ENCODE data around the gene GOLM1. TPM values are rescaled to one million over a fixed set of nuclear protein-coding genes. Genes with fewer than 3 reads are reported as not detected.
A peak's percentile ranks its signal among the peaks of the same experiment; 100 is the strongest.

The GOLM1 gene
- total and polyA plus RNA-seq, 2 of the 13 experiments (the other 11 are each of a cell fraction or from before 2014, with no cell fraction given): 0.20 to 0.30 TPM

GRCh38 chr9:86069206-86069869 lies 30.0 kb downstream of the GOLM1 start:
- FAIRE-seq: no peak
- ATAC-seq: no peak
- DNase-seq (ENCODE audit: low spot score): no peak
- H3K9me3 ChIP-seq (ENCODE audit: low read length): no peaks in the 10 kb centered on the region
- BruUV-seq (replicated peaks): no TSS peak
- in situ Hi-C loops (cut with HindIII; ENCODE audit: extremely low pct_ligation_motif_present, low pct_unique_long_range_greater_than_20kb) (no loop called here), intact Hi-C loops (cut with micrococcal nuclease; ENCODE audit: unreplicated experiment) (no loop called here)
- no peak overlapping the region for H3K27ac ChIP-seq (ENCODE audit: extremely low read length, insufficient read depth, low read length)
- no peaks in the 10 kb centered on the region for H3K79me2 ChIP-seq (ENCODE audit: insufficient read depth, low read length)
- H3K27me3 ChIP-seq (ENCODE audit: control insufficient read depth in 1 of 2, insufficient read depth in 2 of 2, low read length in 2 of 2): peaks cover 6 to 52% of the 10 kb centered on the region in 2 experiments; a peak in 4 of 5 replicates
- POLR2A ChIA-PET: no interaction called here
- WGBS (ENCODE audit: low lambda C conversion rate): 10% methylated on average over 5 of the region's 7 CpGs
- no peak overlapping the region for H2AFZ ChIP-seq (ENCODE audit: low read length)
- H3K4me2 ChIP-seq (ENCODE audit: low read depth, low read length): no peak overlapping the region
- H3K4me1 ChIP-seq (ENCODE audit: insufficient read depth, low read length): no peaks in the 10 kb centered on the region
- H3K9ac ChIP-seq (ENCODE audit: insufficient read depth, low read depth, low read length): no peak overlapping the region
- H3K4me3 ChIP-seq (replicated peaks in 1 of 3; ENCODE audit: insufficient read depth in 1 of 3, low read depth in 2 of 3, low read length in 3 of 3): no peak overlapping the region
- TF ChIP-seq ZNF563 (CRISPR knock-in tag; IDR thresholded peaks at IDR 0.05) (no peak), MNT (IDR thresholded peaks at IDR 0.05) (peak; percentile 51; the same call in 1 of the 2 replicates)
- CTCF ChIA-PET (ENCODE audit: low intra/inter-chr PET ratio, low total read pairs): no interaction called here
- peaks cover 6% of the 10 kb centered on the region; the same call in 1 of the 2 replicates for H4K20me1 ChIP-seq (ENCODE audit: insufficient read depth, low read length)
- no peaks in the 10 kb centered on the region for H3K36me3 ChIP-seq (replicated peaks in 1 of 2; ENCODE audit: control insufficient read depth in 1 of 2, insufficient read depth in 2 of 2, low read length in 2 of 2)

- POLR2A ChIA-PET: no interaction called here
- H3K27ac ChIP-seq (ENCODE audit: extremely low read length, insufficient read depth, low read length): no peak overlapping the region
- peaks cover 13% of the 10 kb centered on the region; the same call in 1 of the 2 replicates for H3K4me1 ChIP-seq (ENCODE audit: insufficient read depth, low read length)
- ATAC-seq: no peak
- H3K27me3 ChIP-seq (ENCODE audit: control insufficient read depth in 1 of 2, insufficient read depth in 2 of 2, low read length in 2 of 2): peaks cover 16 to 63% of the 10 kb centered on the region in 2 experiments; a peak in 4 of 5 replicates
- 0 out of 2 replicates have a peak, but pooled peaks cover 4% of the 10 kb centered on the region for H4K20me1 ChIP-seq (ENCODE audit: insufficient read depth, low read length)
- intact Hi-C loops (cut with micrococcal nuclease; ENCODE audit: unreplicated experiment): no loop called here
- no peak overlapping the region for H3K4me3 ChIP-seq (replicated peaks in 1 of 3; ENCODE audit: insufficient read depth in 1 of 3, low read depth in 2 of 3, low read length in 3 of 3)
- in situ Hi-C loops (cut with HindIII; ENCODE audit: extremely low pct_ligation_motif_present, low pct_unique_long_range_greater_than_20kb): no loop called here
- no peak overlapping the region for H3K9ac ChIP-seq (ENCODE audit: insufficient read depth, low read depth, low read length)
- no peak overlapping the region for H3K4me2 ChIP-seq (ENCODE audit: low read depth, low read length)
- no peak overlapping the region for H2AFZ ChIP-seq (ENCODE audit: low read length)
- no peak for FAIRE-seq
- no peak for DNase-seq (ENCODE audit: low spot score)
- no peak for TF ChIP-seq ARID4A (CRISPR knock-in tag; IDR thresholded peaks at IDR 0.05; ENCODE audit: borderline replicate concordance)
- no TSS peak for BruUV-seq (replicated peaks)
- H3K79me2 ChIP-seq (ENCODE audit: insufficient read depth, low read length): no peaks in the 10 kb centered on the region
- no peaks in the 10 kb centered on the region for H3K9me3 ChIP-seq (ENCODE audit: low read length)
- H3K36me3 ChIP-seq (replicated peaks in 1 of 2; ENCODE audit: control insufficient read depth in 1 of 2, insufficient read depth in 2 of 2, low read length in 2 of 2): no peaks in the 10 kb centered on the region
- WGBS (ENCODE audit: low lambda C conversion rate): 69% methylated on average over 2 of the region's 2 CpGs
- CTCF ChIA-PET (ENCODE audit: low intra/inter-chr PET ratio, low total read pairs): no interaction called here
Measured at GRCh38 chr9:86064220-86064619, 35.1 kb downstream of the GOLM1 start.
